ENCODE data around the gene KIF5A.
A peak's percentile ranks its signal among the peaks of the same experiment; 100 is the strongest.

Gene KIF5A

GRCh38 chr12:57604454-57604991 lies 54.7 kb downstream of the KIF5A start, which contains the start of gene DTX3:
Gene DTX3 (plus strand): TSS chr12:57604824. CDS start chr12:57606518, 1,694 bp downstream.
- Histone ChIP-seq H3K27ac (peak within 1 kb of the TSS; percentile 71), H4K20me1 (ENCODE audit: insufficient read depth) (no peaks in the 10 kb centered on the region), H3K4me3 (IDR thresholded peaks at IDR 0.05; ENCODE audit: insufficient read depth, low read depth, low read length) (peak within 1 kb of the TSS; percentile 76), H3K9ac (peak within 1 kb of the TSS; percentile 93), H3K36me3 (ENCODE audit: insufficient read depth) (no peaks in the 10 kb centered on the region), H3K27me3 (ENCODE audit: insufficient read depth, low read depth) (no peaks in the 10 kb centered on the region), H3K4me2 (peak within 1 kb of the TSS; percentile 97), H3K79me2 (ENCODE audit: insufficient read depth, low read depth) (no peaks in the 10 kb centered on the region), H2AFZ (ENCODE audit: low read depth) (peak within 1 kb of the TSS; percentile 99), H3K4me1 (ENCODE audit: low read depth, poor library complexity, severe bottlenecking) (peaks cover 30% of the 10 kb centered on the region)
- TF ChIP-seq, protein P1, sequence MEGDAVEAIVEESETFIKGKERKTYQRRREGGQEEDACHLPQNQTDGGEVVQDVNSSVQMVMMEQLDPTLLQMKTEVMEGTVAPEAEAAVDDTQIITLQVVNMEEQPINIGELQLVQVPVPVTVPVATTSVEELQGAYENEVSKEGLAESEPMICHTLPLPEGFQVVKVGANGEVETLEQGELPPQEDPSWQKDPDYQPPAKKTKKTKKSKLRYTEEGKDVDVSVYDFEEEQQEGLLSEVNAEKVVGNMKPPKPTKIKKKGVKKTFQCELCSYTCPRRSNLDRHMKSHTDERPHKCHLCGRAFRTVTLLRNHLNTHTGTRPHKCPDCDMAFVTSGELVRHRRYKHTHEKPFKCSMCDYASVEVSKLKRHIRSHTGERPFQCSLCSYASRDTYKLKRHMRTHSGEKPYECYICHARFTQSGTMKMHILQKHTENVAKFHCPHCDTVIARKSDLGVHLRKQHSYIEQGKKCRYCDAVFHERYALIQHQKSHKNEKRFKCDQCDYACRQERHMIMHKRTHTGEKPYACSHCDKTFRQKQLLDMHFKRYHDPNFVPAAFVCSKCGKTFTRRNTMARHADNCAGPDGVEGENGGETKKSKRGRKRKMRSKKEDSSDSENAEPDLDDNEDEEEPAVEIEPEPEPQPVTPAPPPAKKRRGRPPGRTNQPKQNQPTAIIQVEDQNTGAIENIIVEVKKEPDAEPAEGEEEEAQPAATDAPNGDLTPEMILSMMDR (conservative IDR thresholded peaks at IDR 0.05; ENCODE audit: low read depth, low read length): 0 out of 2 replicates have a peak, but pooled peaks have one; percentile 27

DNA sequence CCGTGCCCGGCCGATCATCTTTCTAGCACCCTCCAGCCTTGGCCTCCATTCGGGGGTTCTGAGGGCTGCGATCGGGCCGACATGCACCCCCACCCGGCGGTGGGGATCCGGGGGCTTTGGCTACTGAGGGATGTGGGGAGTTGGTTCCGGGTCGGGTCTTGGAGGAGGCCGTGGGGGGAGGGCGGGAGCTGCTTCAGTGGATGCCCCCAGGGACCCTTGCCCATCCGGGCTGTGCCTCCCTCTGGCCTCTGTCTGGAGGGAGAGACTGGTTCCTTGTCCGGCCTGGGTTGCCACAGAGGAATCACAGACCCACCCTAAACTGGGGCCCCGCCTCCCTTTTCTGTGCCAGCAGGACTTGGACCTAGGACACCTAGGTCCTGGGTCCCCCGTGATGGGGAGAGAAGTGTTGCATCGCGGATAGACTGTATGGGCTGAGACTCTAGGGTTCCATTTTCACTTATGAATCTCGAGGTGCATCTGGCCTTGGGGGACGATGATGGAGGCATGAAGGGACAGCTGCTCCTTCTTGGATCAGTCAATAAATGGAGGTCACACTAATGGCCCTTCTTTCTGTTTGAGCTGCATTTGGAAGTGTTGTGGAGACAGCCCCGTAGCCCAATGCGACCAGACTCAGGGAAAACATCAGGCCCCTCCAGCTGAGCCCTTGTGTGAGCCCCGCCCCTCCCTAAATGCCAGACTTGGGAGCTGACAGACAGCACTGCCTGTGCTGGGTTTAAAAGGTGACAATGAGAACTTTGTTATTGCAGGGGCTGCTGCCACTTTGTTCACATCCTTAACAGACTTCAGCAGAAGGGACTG lies 55.4 kb downstream of the KIF5A start:
- peaks cover 30% of the 10 kb centered on the region for H3K4me1 ChIP-seq (ENCODE audit: low read depth, poor library complexity, severe bottlenecking)
- H3K79me2 ChIP-seq (ENCODE audit: insufficient read depth, low read depth): no peaks in the 10 kb centered on the region
- H3K27me3 ChIP-seq (ENCODE audit: insufficient read depth, low read depth): no peaks in the 10 kb centered on the region
- TF ChIP-seq, protein P1 (conservative IDR thresholded peaks at IDR 0.05; ENCODE audit: low read depth, low read length): no peak
- H3K27ac ChIP-seq: peak overlapping the region; percentile 71
- peak overlapping the region; percentile 93 for H3K9ac ChIP-seq
- no peaks in the 10 kb centered on the region for H3K36me3 ChIP-seq (ENCODE audit: insufficient read depth)
- H3K4me3 ChIP-seq (IDR thresholded peaks at IDR 0.05; ENCODE audit: insufficient read depth, low read depth, low read length): peak overlapping the region; percentile 76
- H4K20me1 ChIP-seq (ENCODE audit: insufficient read depth): no peaks in the 10 kb centered on the region
- H3K4me2 ChIP-seq: peak overlapping the region; percentile 97
- H2AFZ ChIP-seq (ENCODE audit: low read depth): peak overlapping the region; percentile 99

DNA sequence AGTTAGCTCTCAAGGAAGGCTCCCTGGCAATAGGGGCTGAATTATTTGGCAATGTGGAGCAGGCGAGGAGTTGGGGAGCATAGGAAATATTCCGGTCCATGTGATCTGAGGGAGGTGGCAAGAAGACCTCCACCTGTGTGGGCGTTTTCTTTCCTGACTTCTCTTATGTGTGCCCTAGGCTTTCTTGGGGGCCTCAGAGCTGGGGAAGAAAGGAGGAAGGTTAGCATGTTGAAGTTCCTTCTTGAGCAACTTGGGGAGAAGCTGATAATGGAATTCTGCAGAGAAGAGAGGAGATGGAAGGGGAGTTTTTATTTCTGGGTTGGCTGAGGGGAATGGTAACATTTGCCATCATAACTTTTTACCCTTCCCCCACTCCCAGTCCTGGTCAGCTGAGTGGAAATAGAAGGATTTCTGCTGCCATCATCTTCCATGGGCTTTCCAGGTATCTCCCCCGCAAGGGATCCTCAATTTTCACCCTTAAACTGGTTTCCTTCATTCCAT lies 56.0 kb downstream of the KIF5A start:
- H3K4me3 ChIP-seq (IDR thresholded peaks at IDR 0.05; ENCODE audit: insufficient read depth, low read depth, low read length): no peak overlapping the region
- H2AFZ ChIP-seq (ENCODE audit: low read depth): 0 out of 2 replicates have a peak overlapping the region, but pooled peaks have one; percentile 99
- no peaks in the 10 kb centered on the region for H3K79me2 ChIP-seq (ENCODE audit: insufficient read depth, low read depth)
- H3K27ac ChIP-seq: no peak overlapping the region
- TF ChIP-seq, protein P1 (conservative IDR thresholded peaks at IDR 0.05; ENCODE audit: low read depth, low read length): no peak
- peak overlapping the region; percentile 93; the same call in 1 of the 2 replicates for H3K9ac ChIP-seq
- no peaks in the 10 kb centered on the region for H3K27me3 ChIP-seq (ENCODE audit: insufficient read depth, low read depth)
- H3K36me3 ChIP-seq (ENCODE audit: insufficient read depth): no peaks in the 10 kb centered on the region
- H4K20me1 ChIP-seq (ENCODE audit: insufficient read depth): no peaks in the 10 kb centered on the region
- peaks cover 33% of the 10 kb centered on the region for H3K4me1 ChIP-seq (ENCODE audit: low read depth, poor library complexity, severe bottlenecking)
- peak overlapping the region; percentile 97 for H3K4me2 ChIP-seq

DNA sequence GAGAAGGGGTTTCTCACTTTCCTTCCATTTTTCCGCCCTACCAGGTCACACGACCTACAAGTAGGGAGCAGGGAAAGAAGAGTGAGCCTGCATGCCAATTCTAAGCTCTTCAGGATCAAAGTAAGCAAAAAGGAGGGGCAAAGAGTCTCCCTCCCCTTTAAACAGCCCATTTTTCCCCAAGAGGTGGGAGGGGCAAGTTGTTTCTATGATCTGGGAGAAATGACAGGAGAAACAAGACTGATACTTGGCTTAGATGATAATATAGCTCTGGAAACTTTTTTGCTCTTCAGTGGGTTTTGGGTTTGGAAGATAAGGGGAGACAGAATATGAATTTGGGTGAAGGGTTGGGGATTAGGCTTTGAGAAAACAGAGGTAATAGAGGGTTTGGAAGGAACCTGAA lies 56.6 kb downstream of the KIF5A start:
- Histone ChIP-seq H3K36me3 (ENCODE audit: insufficient read depth) (no peaks in the 10 kb centered on the region), H3K4me2 (peak overlapping the region; percentile 97; the same call in 1 of the 2 replicates), H2AFZ (ENCODE audit: low read depth) (no peak overlapping the region), H3K79me2 (ENCODE audit: insufficient read depth, low read depth) (no peaks in the 10 kb centered on the region), H3K4me3 (IDR thresholded peaks at IDR 0.05; ENCODE audit: insufficient read depth, low read depth, low read length) (no peak overlapping the region), H3K4me1 (ENCODE audit: low read depth, poor library complexity, severe bottlenecking) (peaks cover 35% of the 10 kb centered on the region), H4K20me1 (ENCODE audit: insufficient read depth) (no peaks in the 10 kb centered on the region), H3K27me3 (ENCODE audit: insufficient read depth, low read depth) (no peaks in the 10 kb centered on the region), H3K9ac (no peak overlapping the region; the same call in 1 of the 2 replicates), H3K27ac (no peak overlapping the region)
- TF ChIP-seq, protein P1 (conservative IDR thresholded peaks at IDR 0.05; ENCODE audit: low read depth, low read length): no peak
